GM12865 (cell line): ENCODE results near the gene CAPN3.
"Not testable (repeated sequence)": the region's sequence is repeated elsewhere in the genome, so short reads cannot be mapped to it uniquely, and the experiment has no call there.

ENCODE experiments used
- DNase-seq: peaks from one replicate; pipeline ENCODE4 v3.0.0; 2010; ENCODE audit warnings: low read depth
- H3K4me3 ChIP-seq: 2 replicates; pipeline ENCODE4 v1.5.1; 2011; ENCODE audit warnings: mild to moderate bottlenecking, low read depth, low read length, control low read depth
- CTCF ChIP-seq: IDR thresholded peaks from 2 replicates; pipeline ENCODE4 v1.5.1; 2011; ENCODE audit warnings: low read length, control low read depth, low read depth, inconsistent platforms; ENCODE audit not compliant: insufficient read depth; ENCODE audit errors: missing control alignments

The CAPN3 gene

GRCh38 chr15:42359249-42359648 is at the start of gene CAPN3:
CAPN3 (plus strand) TSS chr15:42359501; CDS start chr15:42359806, 305 bp downstream.
- no peak for TF ChIP-seq CTCF
- no peak within 1 kb of the TSS for H3K4me3 ChIP-seq
- no peak for DNase-seq

- no peak overlapping the region for H3K4me3 ChIP-seq
- TF ChIP-seq CTCF: no peak
- no peak for DNase-seq
Observed at GRCh38 chr15:42313463-42313862, 45.8 kb upstream of the CAPN3 start.

DNA sequence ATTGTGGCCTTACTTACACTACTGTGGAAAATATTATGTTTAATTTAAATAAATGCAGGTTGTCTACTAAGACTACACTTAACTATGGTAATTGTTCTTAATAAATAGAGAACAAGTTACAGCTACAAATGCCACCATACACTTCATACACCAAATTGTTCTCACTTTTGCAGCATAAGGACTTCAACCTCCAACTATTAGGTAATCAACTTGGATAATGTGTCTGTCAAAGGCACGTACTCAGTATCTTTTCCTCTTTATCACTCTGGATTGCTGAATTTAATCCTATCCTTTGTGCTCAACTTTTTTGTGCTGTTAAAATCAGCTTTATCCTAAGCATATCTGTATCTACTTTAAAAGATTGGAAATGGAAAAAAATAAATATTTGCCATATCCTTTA is 44.5 kb upstream of the CAPN3 start:
- no peak for DNase-seq
- no peak for TF ChIP-seq CTCF
- no peak overlapping the region for H3K4me3 ChIP-seq

DNA sequence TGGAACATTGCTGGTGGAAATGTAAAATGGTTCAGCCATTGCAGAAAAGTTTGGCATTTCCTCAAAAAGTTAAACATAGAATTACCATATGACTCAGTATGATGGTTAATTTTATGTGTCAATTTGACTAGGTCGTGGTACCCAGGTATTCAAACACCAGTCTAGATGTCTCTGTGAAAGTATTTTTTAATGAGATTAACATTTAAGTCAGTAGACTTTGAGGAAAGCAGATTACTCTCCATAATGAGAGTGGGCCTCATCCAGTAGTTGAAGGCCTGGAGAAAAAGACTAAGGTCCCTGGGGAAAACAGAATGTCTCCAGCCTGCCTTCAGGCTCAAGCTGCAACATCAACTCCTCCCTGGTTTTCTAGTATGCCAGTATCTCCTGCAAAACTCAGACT is 43.8 kb upstream of the CAPN3 start:
- no peak for DNase-seq
- no peak overlapping the region for H3K4me3 ChIP-seq
- no peak for TF ChIP-seq CTCF

- DNase-seq: not testable (repeated sequence)
Observed at GRCh38 chr15:42316282-42316805, 43.0 kb upstream of the CAPN3 start.

DNA sequence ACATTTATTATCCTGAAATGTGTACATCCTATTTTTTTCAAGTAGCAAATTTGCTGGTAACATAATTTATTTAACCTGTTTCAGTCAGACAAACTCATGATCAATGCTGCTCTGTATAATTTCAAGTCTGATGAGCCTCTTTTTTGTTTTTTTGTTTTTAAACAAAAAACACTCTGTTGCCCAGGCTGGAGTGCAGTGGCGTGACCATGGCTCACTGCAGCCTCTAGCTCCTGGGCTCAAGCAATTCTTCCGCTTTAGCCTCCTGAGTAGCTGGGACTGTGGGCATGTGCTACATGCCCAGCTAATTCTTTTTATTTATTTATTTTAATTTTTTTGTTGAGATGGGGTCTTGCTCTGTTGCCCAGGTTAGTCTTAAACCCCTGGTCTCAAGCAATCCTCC is 40.1 kb upstream of the CAPN3 start:
- TF ChIP-seq CTCF: no peak
- no peak overlapping the region for H3K4me3 ChIP-seq
- no peak for DNase-seq

More at GRCh38 chr15:42316282-42316805, 43.0 kb upstream of the CAPN3 start:
- not testable (repeated sequence) for H3K4me3 ChIP-seq

DNA sequence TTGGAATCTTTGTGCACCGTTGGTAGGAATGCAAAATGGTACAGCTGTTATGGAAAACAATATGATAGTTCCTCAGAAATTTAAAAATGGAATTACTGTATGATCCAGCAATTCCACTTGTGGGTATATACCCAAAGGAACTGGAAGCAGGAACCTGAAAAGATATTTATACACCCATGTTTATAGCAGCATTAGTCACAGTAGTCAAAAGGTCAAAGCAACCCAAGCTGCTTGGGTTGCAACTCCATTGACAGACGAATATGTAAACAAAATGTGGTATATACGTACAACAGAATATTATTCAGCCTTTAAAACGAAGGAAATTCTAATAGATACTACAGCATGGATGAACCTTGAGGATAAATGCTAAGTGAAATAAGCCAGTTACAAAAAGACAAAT is 35.0 kb upstream of the CAPN3 start:
- DNase-seq: no peak
- TF ChIP-seq CTCF: no peak
- H3K4me3 ChIP-seq: no peak overlapping the region
